ENCODE measurements around the gene SLC7A6. TPM values are rescaled to one million over a fixed set of nuclear protein-coding genes. Genes with fewer than 3 reads are reported as not detected.

Gene SLC7A6
- total and polyA plus RNA-seq, 2 experiments from 2014 or later, result 20.5 to 29.7 TPM

- Histone ChIP-seq H3K9me2 (replicated peaks; ENCODE audit: insufficient read depth) (no peaks in the 10 kb centered on the region), H3K9me3 (ENCODE audit: low read depth) (no peaks in the 10 kb centered on the region), H3K79me2 (peaks cover 76% of the 10 kb centered on the region), H3K36me3 (replicated peaks; ENCODE audit: insufficient read depth, low read depth) (no peaks in the 10 kb centered on the region), H4K20me1 (ENCODE audit: insufficient read depth, poor library complexity, severe bottlenecking) (peaks cover 3% of the 10 kb centered on the region), H3K4me3 (peak overlapping the region; percentile 43), H3K4me1 (ENCODE audit: insufficient read depth) (peaks cover 18% of the 10 kb centered on the region), H3K27me3 (no peaks in the 10 kb centered on the region), H2AFZ (peak overlapping the region; percentile 75), H3K4me2 (peak overlapping the region; percentile 97), H3K27ac (peak overlapping the region; percentile 90)
- whole genome bisulfite sequencing (ENCODE audit: low lambda C conversion rate, missing lambda C conversion rate), result under 1% methylated on average over 29 of the region's 29 CpGs
- TF ChIP-seq CTCF (IDR thresholded peaks at IDR 0.05; ENCODE audit: poor library complexity), result no peak
- no peak for TF ChIP-seq EZH2phosphoT487 (IDR thresholded peaks at IDR 0.05; ENCODE audit: low read depth, severe bottlenecking, unreplicated experiment)
- TF ChIP-seq EZH2 (IDR thresholded peaks at IDR 0.05; ENCODE audit: borderline replicate concordance), result no peak
- no peak for DNase-seq (ENCODE audit: low spot score)
These were observed 46.1 kb downstream of the SLC7A6 start for GRCh38 chr16:68310437-68310773.

GRCh38 chr16:68310774-68311511 lies 46.6 kb downstream of the SLC7A6 start, which contains the start of the genes PRMT7 and SLC7A6OS:
Gene PRMT7 (plus strand): TSS chr16:68311019. CDS start chr16:68315980, 4,961 bp downstream.
Gene SLC7A6OS (minus strand): TSS chr16:68310946. CDS start chr16:68310926, 20 bp downstream.
- Histone ChIP-seq H3K79me2 (peaks cover 75% of the 10 kb centered on the region), H3K27ac (peak within 1 kb of the TSS; percentile 90), H3K36me3 (replicated peaks; ENCODE audit: insufficient read depth, low read depth) (no peaks in the 10 kb centered on the region), H2AFZ (peak within 1 kb of the TSS; percentile 75), H3K9me2 (replicated peaks; ENCODE audit: insufficient read depth) (no peaks in the 10 kb centered on the region), H4K20me1 (ENCODE audit: insufficient read depth, poor library complexity, severe bottlenecking) (peaks cover 3% of the 10 kb centered on the region), H3K27me3 (no peaks in the 10 kb centered on the region), H3K4me3 (peak within 1 kb of the TSS; percentile 43), H3K4me1 (ENCODE audit: insufficient read depth) (peaks cover 18% of the 10 kb centered on the region), H3K4me2 (peak within 1 kb of the TSS; percentile 97), H3K9me3 (ENCODE audit: low read depth) (no peaks in the 10 kb centered on the region)
- peak; percentile 96 for DNase-seq (ENCODE audit: low spot score)
- 1% methylated on average over 62 of the region's 62 CpGs for WGBS (ENCODE audit: low lambda C conversion rate, missing lambda C conversion rate)
- no peak for TF ChIP-seq CTCF (IDR thresholded peaks at IDR 0.05; ENCODE audit: poor library complexity)
- TF ChIP-seq EZH2 (IDR thresholded peaks at IDR 0.05; ENCODE audit: borderline replicate concordance), result no peak
- TF ChIP-seq EZH2phosphoT487 (IDR thresholded peaks at IDR 0.05; ENCODE audit: low read depth, severe bottlenecking, unreplicated experiment), result no peak

- no peak for TF ChIP-seq CTCF (IDR thresholded peaks at IDR 0.05; ENCODE audit: poor library complexity)
- no peak for TF ChIP-seq EZH2 (IDR thresholded peaks at IDR 0.05; ENCODE audit: borderline replicate concordance)
- TF ChIP-seq EZH2phosphoT487 (IDR thresholded peaks at IDR 0.05; ENCODE audit: low read depth, severe bottlenecking, unreplicated experiment), result no peak
- Histone ChIP-seq H3K9me3 (ENCODE audit: low read depth) (no peaks in the 10 kb centered on the region), H3K4me1 (ENCODE audit: insufficient read depth) (peaks cover 18% of the 10 kb centered on the region), H3K27me3 (no peaks in the 10 kb centered on the region), H4K20me1 (ENCODE audit: insufficient read depth, poor library complexity, severe bottlenecking) (peaks cover 3% of the 10 kb centered on the region), H3K4me3 (no peak overlapping the region), H2AFZ (no peak overlapping the region), H3K27ac (no peak overlapping the region), H3K4me2 (no peak overlapping the region), H3K36me3 (replicated peaks; ENCODE audit: insufficient read depth, low read depth) (no peaks in the 10 kb centered on the region), H3K79me2 (peaks cover 57% of the 10 kb centered on the region), H3K9me2 (replicated peaks; ENCODE audit: insufficient read depth) (no peaks in the 10 kb centered on the region)
- WGBS (ENCODE audit: low lambda C conversion rate, missing lambda C conversion rate), result 74% methylated on average over 4 of the region's 4 CpGs
- DNase-seq (ENCODE audit: low spot score), result no peak
These were observed 48.8 kb downstream of the SLC7A6 start for GRCh38 chr16:68313116-68313515.
